Ishikawa (cell line): Measurements from ENCODE around the gene GHRL.

Experiments
- CEBPB ChIP-seq: IDR thresholded peaks from 2 replicates; pipeline ENCODE4 v1.6.1; 2012
- CREB1 ChIP-seq: IDR thresholded peaks from 2 replicates; pipeline ENCODE4 v1.6.1; 2012; ENCODE audit warnings: low read depth
- EGR1 ChIP-seq: IDR thresholded peaks from 2 replicates; pipeline ENCODE4 v1.6.1; 2012
- EP300 ChIP-seq: IDR thresholded peaks from 2 replicates; pipeline ENCODE4 v1.6.1; 2012; ENCODE audit warnings: borderline replicate concordance
- FOXM1 ChIP-seq: IDR thresholded peaks from 2 replicates; pipeline ENCODE4 v1.6.1; 2012; ENCODE audit warnings: low read depth, borderline replicate concordance
- MAX ChIP-seq: IDR thresholded peaks from 2 replicates; pipeline ENCODE4 v1.6.1; 2012
- NFIC ChIP-seq: IDR thresholded peaks from 2 replicates; pipeline ENCODE4 v1.6.1; 2012
- RAD21 ChIP-seq: IDR thresholded peaks from 2 replicates; pipeline ENCODE4 v1.6.1; 2012; ENCODE audit warnings: low read depth
- REST ChIP-seq: IDR thresholded peaks from 2 replicates; pipeline ENCODE4 v1.6.1; 2012; ENCODE audit warnings: low read depth, mild to moderate bottlenecking
- TAF1 ChIP-seq: IDR thresholded peaks from 2 replicates; pipeline ENCODE4 v1.6.1; 2012; ENCODE audit warnings: low read depth, mild to moderate bottlenecking
- TCF12 ChIP-seq: IDR thresholded peaks from 2 replicates; pipeline ENCODE4 v1.6.1; 2012; ENCODE audit warnings: low read depth
- TEAD4 ChIP-seq: IDR thresholded peaks from 2 replicates; pipeline ENCODE4 v1.6.1; 2012
- USF1 ChIP-seq: IDR thresholded peaks from 2 replicates; pipeline ENCODE4 v1.6.1; 2012
- YY1 ChIP-seq: IDR thresholded peaks from 2 replicates; pipeline ENCODE4 v1.6.1; 2012; ENCODE audit warnings: low read depth
- ZBTB7A ChIP-seq: IDR thresholded peaks from 2 replicates; pipeline ENCODE4 v1.6.1; 2012; ENCODE audit warnings: low read depth

Gene GHRL

DNA sequence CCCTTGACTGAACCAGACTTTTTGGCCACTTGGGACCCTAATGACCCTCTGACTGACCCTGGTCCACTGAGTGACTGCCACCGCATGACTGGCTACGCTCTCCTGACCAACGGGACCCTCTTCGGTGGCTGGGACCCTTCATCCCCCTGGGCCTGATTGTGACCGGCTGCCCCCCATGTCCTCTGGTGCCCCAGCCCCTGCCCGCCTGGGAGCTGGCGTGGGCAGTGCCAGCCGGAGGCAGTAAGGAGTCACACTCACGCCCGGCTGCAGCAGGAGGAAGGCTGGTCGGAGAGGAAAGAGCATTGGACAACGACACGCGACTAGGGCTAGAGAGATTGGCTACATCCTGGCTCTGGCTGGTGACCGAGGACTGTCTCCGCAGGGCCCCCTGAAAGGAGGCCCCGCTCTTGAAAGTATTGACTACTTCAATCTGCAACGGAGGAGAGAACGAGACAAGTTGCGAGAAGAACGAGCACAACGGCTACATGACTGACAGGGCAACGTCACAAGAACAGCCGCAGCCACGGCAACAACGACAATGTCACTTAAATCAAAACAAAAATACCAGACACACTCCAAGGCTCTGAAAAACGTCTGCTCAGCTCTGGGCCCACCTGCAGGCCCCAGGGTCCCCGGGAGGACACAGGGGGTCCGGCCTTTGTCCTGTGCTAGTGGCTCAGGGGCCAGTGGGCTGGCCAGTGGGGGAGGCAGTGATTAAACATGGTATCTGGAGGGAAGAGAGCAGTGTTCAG is 43.3 kb upstream of the GHRL start:
- TF ChIP-seq ZBTB7A (no peak), EGR1 (no peak)

- no peak for TF ChIP-seq YY1
- no peak for TF ChIP-seq EGR1
- no peak for TF ChIP-seq EP300
- no peak for TF ChIP-seq RAD21
- TF ChIP-seq REST, result no peak
- no peak for TF ChIP-seq NFIC
- no peak for TF ChIP-seq TEAD4
Measured at GRCh38 chr3:10335190-10335738, 42.5 kb upstream of the GHRL start.

DNA sequence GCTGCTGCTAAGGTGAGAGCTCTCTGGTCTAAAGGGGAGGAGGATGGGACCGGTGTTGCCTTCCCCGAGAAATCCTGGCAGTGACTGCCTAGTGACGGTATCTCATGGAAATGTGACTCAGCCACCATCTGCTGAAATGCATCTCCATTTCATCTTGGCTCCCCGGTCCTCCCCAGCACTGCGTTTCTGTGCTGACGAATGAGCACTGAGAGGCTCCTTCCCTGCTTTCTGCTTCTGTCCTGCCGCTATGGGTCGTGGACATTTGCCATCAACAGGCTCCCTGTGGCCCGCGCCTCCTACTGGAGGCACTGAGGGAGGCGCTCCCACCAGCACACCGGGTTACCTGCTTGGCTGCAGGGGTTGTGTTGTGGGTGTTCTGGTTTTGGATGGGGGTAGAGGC is 41.7 kb upstream of the GHRL start:
- TF ChIP-seq EP300 (no peak), MAX (no peak), USF1 (no peak), ZBTB7A (no peak), REST (no peak), EGR1 (no peak), CREB1 (no peak), NFIC (no peak), TEAD4 (no peak), RAD21 (no peak), YY1 (no peak), TCF12 (no peak), FOXM1 (no peak), TAF1 (no peak)

DNA sequence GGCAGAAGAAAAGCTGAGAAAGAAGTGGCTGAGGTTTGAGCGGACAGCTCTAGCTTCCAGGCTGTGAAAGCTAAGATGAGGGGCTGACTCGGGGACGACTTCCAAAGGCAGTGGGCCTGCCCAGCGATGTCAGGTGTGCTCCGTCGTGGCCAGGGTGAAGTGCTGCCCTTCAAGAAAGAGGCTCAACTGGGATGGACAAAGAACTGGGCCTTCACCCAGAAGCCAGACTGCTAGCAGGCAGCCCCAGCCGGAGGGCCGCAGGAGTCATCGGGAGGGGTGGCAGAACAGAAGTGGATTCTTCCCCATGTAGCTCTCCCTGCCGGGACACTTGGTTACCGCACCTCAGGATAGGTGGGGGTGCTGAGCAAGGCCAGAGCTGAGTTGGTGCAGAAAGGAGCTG is 41.3 kb upstream of the GHRL start:
- TF ChIP-seq USF1 (no peak), EGR1 (no peak), YY1 (no peak), RAD21 (no peak), CREB1 (no peak)

DNA sequence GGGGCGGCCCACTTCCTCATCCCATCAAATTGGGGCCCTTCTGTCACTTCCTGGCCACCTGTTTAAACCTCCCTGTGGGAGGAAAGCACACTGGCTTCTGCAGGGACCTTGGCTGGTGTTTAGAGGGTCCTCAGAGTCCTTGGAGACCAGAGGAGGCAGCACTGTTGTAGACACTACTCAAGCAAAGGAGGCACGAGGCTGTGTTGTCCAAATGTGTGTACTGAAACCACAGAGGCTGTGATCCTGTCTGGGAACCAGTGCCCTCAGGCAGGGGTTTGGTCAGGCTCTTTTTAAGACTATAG is 40.6 kb upstream of the GHRL start:
- TF ChIP-seq NFIC, result no peak
- no peak for TF ChIP-seq EGR1
- no peak for TF ChIP-seq TEAD4
- no peak for TF ChIP-seq RAD21
- no peak for TF ChIP-seq USF1
- TF ChIP-seq TCF12, result no peak

- TF ChIP-seq TCF12, result no peak
- TF ChIP-seq EGR1, result no peak
- no peak for TF ChIP-seq FOXM1
- no peak for TF ChIP-seq NFIC
- TF ChIP-seq YY1, result no peak
- TF ChIP-seq CREB1, result no peak
- no peak for TF ChIP-seq MAX
- no peak for TF ChIP-seq CEBPB
- TF ChIP-seq ZBTB7A, result no peak
- no peak for TF ChIP-seq USF1
- no peak for TF ChIP-seq TAF1
- TF ChIP-seq TEAD4, result no peak
- TF ChIP-seq RAD21, result no peak
- TF ChIP-seq EP300, result no peak
- TF ChIP-seq REST, result no peak
Measured at GRCh38 chr3:10332481-10333348, 40.0 kb upstream of the GHRL start.
